Measurements from ENCODE around the gene IDUA.

IDUA gene

GRCh38 chr4:1030559-1030958 is 43.7 kb downstream of the IDUA start:
- TF ChIP-seq CTCF (IDR thresholded peaks at IDR 0.05; ENCODE audit: low read depth, low read length) = no peak
- in situ Hi-C loops (cut with HindIII; ENCODE audit: low sequenced_read_pairs) = no loop called here
- no peak for DNase-seq (ENCODE audit: low read depth, low spot score)
- H3K4me3 ChIP-seq (ENCODE audit: low read depth, low read length) = no peak overlapping the region

GRCh38 chr4:1031346-1031745 is 44.5 kb downstream of the IDUA start:
- in situ Hi-C loops (cut with HindIII; ENCODE audit: low sequenced_read_pairs) = no loop called here
- H3K4me3 ChIP-seq (ENCODE audit: low read depth, low read length) = no peak overlapping the region
- no peak for TF ChIP-seq CTCF (IDR thresholded peaks at IDR 0.05; ENCODE audit: low read depth, low read length)
- no peak for DNase-seq (ENCODE audit: low read depth, low spot score)

- no peak for DNase-seq (ENCODE audit: low read depth, low spot score)
- TF ChIP-seq CTCF (IDR thresholded peaks at IDR 0.05; ENCODE audit: low read depth, low read length) = no peak
- in situ Hi-C loops (cut with HindIII; ENCODE audit: low sequenced_read_pairs) = no loop called here
- no peak overlapping the region for H3K4me3 ChIP-seq (ENCODE audit: low read depth, low read length)
These were observed 45.3 kb downstream of the IDUA start for GRCh38 chr4:1031956-1032795.

- H3K4me3 ChIP-seq (ENCODE audit: low read depth, low read length) = no peak overlapping the region
- in situ Hi-C loops (cut with HindIII; ENCODE audit: low sequenced_read_pairs) = no loop called here
- TF ChIP-seq CTCF (IDR thresholded peaks at IDR 0.05; ENCODE audit: low read depth, low read length) = no peak
- DNase-seq (ENCODE audit: low read depth, low spot score) = no peak
These were observed 46.0 kb downstream of the IDUA start for GRCh38 chr4:1032861-1033260.

- DNase-seq (ENCODE audit: low read depth, low spot score) = peak; percentile 73
- in situ Hi-C loops (cut with HindIII; ENCODE audit: low sequenced_read_pairs) = no loop called here
- no peak for TF ChIP-seq CTCF (IDR thresholded peaks at IDR 0.05; ENCODE audit: low read depth, low read length)
- H3K4me3 ChIP-seq (ENCODE audit: low read depth, low read length) = no peak overlapping the region
These were observed 47.2 kb downstream of the IDUA start for GRCh38 chr4:1033840-1034551.

- no peak for DNase-seq (ENCODE audit: low read depth, low spot score)
- no peak overlapping the region for H3K4me3 ChIP-seq (ENCODE audit: low read depth, low read length)
- TF ChIP-seq CTCF (IDR thresholded peaks at IDR 0.05; ENCODE audit: low read depth, low read length) = no peak
- in situ Hi-C loops (cut with HindIII; ENCODE audit: low sequenced_read_pairs) = no loop called here
These were observed 48.7 kb downstream of the IDUA start for GRCh38 chr4:1035510-1035909.
